HG02852 (cell line): ENCODE results near the gene KSR1.

Experiments used
- ATAC-seq: cut with Tn5 transposase; IDR thresholded peaks from one replicate; pipeline ENCODE4 v1.9.1; 2021; ENCODE audit warnings: mild to moderate bottlenecking, moderate library complexity; ENCODE audit not compliant: unreplicated experiment

Gene KSR1

DNA sequence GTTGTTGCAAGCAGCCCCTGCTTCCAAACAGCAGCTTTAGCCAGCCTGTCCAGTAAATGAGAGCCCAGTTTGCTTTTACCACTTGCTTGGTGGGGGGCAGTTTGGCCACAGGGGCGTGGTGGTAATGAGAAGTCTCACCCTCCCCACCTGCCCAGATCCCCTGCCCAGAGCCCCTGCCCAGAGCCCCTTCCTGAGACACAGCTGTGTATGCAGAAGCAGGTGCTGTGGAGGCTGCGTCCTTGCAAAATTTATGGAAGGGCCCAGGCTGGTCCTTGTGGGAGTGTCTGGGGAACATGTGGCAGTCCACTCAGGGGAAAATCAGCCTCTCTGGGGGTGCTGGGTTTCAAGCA lies 147.1 kb downstream of the KSR1 start:
- no peak for ATAC-seq

DNA sequence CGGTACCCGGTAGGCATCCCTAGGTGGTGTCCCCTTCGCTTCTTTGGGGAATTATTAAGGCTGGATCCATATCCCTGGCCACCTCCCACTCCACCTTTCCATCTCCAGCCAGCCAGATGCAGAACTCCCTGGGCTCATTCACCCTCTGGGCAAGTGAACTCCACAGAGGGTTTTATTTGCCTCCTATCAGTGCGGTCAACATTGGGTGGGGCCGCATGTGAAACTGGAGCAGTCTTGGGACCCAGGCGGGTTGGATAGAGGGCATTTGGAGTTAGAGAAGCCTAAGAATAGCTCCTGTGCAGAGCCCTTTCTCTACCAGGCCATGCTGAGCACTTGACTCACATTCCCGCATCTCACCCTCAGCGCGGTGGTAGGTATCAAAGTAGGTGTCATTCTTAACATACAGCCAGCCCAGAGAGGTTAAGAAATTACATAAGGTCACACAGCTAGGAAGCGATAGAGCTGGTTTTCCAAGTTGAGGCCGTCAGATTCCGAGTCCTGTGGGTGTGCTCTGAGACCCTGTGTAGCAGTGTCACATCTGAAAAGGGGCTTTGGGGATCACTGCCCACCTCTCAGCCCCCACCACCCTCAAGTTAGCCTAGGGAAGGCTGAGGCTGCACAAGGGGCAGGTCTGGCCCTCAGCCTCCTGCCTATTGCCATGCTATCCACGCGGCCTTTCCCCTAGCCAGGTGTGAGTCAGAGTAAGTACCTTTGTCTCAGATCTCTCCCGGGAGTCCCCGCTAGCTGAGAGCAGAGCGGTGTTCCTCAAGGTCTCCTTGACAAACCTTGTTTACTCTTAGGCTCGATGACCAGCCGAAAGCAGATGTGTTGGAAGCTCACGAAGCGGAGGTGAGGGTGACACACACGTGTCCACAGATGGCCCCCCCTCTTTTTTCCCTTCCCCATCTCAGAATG lies 147.9 kb downstream of the KSR1 start:
- ATAC-seq: no peak

DNA sequence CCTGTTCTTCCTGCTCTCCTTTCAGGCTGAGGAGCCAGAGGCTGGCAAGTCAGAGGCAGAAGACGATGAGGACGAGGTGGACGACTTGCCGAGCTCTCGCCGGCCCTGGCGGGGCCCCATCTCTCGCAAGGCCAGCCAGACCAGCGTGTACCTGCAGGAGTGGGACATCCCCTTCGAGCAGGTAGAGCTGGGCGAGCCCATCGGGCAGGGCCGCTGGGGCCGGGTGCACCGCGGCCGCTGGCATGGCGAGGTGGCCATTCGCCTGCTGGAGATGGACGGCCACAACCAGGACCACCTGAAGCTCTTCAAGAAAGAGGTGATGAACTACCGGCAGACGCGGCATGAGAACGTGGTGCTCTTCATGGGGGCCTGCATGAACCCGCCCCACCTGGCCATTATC lies 149.2 kb downstream of the KSR1 start:
- no peak for ATAC-seq

DNA sequence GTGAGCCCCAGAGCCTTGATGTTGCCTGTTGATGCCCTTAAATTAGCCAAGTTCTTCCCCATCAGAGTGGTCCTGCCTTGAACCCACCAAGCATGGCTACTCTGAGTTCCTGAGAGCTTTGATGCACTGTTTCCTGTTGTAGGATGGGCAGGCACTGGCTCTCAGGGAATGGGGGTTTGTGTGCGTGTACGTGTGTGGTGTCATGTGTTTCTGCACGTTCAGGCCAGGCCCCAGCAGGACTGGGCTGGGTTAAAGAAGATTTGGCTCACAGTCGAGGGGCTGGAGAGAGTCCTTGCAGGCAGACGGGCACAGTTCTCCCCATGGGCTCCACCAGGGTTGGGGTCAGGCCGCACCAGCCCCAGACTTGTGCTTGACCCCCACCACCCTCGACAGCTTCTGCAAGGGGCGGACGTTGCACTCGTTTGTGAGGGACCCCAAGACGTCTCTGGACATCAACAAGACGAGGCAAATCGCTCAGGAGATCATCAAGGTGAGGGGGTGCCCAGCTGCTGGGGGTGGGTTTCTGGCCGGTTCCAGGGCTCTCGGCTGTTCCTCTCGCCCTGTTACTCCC lies 151.4 kb downstream of the KSR1 start:
- ATAC-seq: no peak

DNA sequence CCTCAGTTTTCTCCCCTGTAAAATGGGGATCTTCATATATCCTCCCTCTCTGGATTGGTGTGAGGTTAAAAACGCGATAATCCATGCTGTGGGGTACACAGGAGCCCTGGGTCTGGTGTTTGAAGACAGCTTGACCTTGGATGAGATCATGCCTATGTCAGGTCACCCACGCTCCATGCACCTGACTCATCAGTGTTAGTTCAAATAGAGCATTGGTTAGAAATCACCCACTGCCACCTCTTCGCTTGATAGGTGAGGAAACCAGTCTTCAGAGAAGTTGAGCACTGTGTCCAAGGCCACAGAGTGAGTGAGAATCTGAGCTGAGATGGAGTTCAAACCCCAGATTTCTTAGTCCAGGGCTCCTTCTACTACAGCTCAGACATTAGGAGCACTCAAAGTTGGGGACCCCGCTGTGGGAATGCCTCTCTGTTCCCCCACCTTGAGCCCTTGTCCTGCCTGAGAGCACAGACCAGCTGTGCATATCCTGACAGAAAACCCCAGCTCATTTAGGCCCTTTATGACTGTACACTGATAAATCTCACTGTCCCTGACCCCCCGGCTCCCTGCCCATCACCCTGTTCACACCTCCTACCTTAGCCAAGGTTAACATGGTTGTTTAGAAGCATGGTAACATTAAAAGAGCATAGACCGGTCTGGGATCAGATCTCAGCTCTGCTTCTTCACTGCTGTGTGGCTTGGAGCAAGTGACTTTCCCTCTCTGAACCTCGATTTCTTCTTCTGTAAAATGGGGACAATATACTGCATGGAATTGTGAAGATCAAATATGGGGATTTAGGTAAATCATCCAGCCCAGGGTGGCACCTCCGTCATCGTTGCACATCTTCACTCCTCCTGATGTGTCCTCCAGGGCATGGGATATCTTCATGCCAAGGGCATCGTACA lies 152.3 kb downstream of the KSR1 start:
- peak; percentile 52 for ATAC-seq

DNA sequence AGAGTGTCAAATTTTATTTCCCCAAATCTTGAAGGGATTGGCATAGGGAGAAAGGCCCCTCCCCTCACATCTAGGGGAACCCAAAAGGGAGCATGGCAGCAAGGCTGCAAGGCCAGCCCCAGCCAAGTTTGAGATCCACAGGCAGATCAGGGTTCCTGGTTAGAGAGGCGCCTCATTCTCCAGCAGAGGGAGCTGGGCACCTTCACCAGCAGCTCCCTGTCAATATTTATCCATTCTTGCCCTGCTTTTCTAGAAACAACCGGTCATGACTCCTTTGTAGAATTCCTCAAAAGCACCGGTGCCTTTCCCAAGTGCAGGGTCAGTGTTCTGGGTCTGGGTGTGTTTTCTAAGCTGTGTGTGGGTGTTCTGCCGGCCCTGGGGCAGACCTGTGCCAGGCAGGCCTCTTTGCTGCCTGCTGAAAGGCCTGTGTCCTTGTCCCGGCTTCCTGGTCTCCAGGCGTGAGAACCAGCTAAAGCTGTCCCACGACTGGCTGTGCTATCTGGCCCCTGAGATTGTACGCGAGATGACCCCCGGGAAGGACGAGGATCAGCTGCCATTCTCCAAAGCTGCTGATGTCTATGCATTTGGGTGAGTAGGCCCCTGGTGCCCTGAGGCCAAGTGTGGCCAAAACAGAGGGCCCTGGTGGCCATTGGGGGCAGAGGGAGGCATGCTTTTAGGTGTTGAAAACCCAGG lies 153.5 kb downstream of the KSR1 start:
- no peak for ATAC-seq

DNA sequence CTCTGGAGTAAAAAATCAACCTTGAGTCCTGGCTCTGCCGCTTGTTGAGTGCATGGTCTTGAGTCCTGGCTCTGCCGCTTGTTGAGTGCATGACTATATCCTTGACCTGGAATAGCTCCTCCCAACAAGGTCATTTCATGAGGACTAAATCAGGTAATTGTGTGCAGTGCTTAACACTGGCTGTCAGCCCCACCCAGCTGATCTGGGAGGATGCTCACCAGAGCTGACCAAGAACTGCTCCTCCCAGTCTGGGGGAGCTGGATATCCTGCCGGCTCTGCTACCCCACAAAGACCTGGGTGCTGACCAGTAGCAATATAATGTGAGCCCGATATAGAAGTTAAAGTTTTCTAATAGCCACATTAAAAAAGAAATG lies 154.0 kb downstream of the KSR1 start:
- no peak for ATAC-seq

DNA sequence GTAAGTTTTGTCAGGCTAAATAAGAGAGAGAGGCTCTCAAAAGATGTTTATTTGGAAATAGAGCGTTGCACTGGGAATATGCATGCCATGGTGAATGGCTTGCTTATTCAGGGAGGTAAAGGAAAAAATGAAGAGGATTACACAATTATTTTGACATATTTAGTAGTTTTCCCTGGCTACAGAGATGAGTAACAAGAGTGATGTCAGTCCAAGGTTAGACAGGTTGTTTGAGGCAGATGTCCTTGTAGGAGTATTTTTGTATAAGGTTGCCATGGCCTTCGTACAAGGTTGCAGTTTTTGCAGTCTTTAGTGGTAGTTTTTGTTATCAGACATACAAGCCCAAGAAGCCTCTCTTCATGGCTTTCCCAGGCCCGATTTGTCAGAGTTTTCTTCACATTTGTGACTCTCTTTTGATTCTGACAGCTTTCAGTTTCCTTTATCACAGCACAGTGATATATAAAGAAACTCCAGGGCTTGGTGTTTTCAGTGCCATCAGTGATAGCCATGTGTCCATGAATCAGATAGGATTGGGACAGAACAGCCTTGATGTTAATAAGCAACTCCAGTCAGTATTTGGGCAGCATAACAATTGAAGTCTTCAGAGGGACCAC lies 156.0 kb downstream of the KSR1 start:
- no peak for ATAC-seq

DNA sequence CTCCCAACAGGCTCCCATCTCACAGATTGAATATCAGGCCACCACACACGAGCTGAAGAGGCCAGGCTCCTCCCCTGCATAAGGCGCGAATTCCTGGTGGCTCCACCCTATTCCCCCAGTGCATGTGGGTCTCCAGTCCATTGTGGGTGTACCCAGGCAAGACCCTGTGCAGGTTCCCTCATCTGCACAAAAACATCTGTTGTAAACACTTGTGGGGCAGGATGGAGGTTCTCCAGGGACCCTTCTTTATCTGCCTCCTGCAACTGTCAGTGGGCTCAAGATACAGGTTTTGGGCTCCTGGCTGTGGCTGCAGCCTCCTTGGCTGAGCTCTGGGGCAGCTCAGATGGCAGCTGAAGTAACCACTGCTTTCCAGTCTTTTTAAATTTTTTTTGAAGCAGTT lies 157.2 kb downstream of the KSR1 start:
- no peak for ATAC-seq

DNA sequence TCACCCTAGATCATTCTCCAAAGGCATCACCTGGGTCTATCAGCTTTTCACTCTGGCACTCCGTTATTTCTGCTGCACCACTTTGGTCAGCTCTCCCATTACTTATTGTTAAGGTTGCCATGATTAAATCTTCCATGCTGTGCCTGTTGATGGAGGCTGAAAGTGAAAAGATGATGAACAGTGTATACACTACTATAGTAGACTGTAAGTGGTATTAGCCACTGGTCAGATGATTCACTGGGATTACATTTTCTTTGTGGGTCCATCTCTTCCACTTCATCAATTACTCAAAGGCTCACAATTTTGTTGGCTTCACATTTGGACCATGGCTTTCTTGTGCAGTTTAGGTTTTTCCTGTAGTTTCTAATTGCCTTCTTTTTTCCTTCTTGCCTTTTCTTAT lies 158.9 kb downstream of the KSR1 start:
- ATAC-seq: no peak

DNA sequence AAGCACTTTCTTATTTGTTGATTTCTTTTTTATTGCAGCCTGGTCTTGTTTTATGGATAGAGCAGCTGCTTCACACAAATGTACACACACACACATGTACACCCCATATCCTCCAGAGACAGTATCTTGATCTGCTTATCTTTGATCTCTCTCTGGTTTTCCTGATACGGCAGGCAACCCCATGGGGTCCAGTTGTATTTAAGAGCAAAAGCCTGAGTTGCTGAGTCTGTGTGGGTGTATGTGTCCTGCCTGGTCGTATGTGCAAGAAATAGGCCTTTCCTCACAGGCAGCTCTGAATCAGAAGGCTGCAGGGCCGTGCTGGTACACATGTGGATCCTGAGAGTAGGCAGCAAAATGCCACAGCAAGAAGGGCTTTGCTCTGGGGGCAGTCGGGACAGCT lies 160.2 kb downstream of the KSR1 start:
- no peak for ATAC-seq

DNA sequence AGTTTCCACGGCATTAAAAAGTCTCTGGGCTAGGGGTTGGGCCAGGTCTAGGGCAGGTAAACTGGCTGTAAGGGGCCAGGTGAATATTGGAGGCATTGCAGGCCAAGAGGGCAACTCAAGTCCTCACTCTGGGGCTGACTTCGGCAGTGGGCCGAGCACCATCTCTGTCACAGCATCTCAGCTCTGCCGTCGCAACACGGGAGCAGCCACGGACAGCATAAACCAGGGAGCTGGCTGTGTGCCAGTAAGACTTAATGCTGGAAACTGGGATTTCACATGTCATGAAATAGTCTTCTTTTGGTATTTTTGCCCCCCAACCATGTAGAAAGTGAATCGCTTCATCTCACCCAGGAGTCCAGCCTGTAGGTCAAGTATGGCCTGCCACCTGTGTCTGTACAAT lies 162.2 kb downstream of the KSR1 start:
- ATAC-seq: no peak

DNA sequence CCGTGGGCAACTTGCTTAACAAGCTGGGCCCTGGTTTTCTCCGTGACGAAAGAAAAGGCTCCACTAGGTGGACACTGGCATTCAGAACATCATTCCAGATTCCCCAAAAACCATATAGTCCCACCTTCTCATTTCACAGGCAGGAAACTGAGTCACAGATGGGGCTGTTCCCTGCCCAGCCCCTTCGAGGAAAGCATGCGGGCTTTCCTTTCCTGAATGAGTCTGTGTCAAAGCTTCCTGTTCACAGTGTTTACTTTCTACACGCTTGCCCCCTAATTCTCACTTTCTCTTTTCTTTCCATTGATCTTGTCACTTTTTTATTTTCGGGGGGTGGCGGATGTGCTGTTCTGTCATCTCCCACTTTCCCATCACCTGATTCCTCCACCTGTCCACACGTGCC lies 164.5 kb downstream of the KSR1 start:
- no peak for ATAC-seq

DNA sequence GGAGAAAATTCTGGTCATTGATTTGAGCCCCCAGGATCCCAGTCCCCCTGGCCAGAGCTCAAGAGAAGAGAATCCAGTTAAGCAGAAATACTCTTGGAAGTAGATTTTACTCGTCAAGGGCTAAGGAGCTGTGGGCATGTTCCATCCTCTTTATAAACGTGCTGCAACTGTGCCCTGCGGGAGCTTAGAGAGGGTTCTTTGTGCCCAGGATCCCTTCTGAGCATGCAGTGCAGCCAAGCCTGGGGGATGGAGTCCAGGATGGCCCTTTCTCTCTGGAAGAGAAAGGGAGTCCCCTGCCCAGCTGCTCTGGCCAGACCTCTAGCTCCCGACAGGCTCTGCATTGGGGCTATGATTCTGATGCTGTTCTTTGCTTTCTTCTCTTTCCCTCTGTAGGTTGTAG lies 165.3 kb downstream of the KSR1 start:
- no peak for ATAC-seq

DNA sequence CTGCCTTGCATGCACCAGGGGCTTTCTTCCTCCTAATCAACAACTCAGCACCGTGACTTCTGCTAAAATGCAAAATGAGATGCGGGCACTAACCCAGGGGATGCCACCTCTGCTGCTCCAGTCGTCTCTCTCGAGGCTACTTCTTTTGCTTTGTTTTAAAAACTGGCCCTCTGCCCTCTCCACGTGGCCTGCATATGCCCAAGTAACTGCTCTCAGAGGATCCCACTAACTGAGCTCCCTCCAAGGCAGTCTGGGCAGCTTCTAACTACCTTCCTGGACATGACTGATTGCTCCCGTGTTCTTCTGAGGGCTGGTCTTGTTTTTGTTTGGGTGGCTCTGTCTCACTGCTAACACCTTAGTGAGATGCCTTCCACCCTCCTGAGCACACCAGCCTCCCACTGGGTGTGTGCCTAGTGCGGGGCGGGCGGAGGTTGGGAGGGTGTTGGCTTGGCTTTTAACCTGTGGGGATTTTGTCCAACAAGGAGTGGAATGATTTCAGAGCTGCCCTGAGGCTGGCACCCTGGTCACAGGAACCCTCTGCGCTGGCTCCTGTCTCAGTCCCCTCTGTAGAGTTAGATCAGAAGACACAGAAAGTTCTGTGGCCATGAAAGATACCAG lies 165.8 kb downstream of the KSR1 start:
- ATAC-seq: no peak

DNA sequence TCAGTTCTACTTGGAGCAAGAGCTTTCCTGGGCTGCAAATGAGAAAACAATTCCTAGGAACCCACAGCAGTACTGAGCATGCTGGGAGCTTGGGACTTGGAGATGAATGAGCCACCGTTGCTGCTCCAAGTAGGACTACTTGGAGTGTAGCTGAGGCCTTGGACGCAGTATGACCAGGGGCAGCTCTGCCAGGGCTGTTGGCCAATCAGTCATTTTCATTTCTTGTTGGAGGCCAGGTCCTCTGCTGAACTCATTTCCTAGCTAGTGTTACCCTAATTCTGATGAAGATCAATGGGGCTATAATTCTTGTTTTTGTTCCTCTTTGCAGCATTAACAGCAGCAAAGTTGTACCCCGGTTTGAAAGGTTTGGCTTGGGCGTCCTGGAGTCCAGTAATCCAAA lies 166.7 kb downstream of the KSR1 start:
- no peak for ATAC-seq

DNA sequence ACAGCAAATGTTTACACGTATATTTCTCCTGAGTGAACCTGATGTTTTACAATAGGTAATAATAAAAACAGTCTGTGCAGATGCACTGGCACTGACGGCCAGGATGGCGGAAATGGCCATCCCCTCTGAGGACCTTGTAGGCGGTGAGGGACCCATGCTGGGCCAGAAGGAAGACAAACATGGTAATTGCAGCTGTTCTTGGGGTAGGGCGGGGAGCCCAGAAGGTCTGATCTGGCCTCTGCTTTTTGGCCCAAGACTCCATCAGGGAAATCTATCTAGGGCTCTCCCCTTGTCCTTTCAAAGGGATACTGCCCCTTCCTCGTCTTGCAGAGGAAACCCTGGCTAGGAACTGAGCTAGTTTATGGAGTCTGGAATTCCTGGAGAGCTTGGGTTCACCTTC lies 167.4 kb downstream of the KSR1 start:
- ATAC-seq: no peak

DNA sequence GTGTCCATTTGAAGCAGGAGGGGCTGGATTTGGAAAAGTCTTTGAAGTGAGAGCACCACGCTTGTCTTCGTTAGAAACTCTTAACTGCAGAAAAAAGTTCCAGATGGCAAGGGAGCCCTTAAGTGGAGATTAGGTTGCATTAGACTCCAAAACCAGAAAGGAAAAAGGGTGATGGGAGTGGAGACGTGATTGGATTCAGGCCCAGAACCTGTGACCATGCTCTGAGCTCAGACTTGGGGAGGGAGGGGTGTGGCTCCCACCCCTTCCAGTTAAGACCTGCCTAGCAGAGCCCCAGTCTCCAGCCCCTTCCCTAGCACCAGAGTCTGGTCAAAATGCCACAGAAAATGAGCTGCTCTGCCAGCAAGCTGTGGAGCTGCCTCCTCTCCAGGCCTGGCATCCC lies 168.3 kb downstream of the KSR1 start:
- no peak for ATAC-seq

DNA sequence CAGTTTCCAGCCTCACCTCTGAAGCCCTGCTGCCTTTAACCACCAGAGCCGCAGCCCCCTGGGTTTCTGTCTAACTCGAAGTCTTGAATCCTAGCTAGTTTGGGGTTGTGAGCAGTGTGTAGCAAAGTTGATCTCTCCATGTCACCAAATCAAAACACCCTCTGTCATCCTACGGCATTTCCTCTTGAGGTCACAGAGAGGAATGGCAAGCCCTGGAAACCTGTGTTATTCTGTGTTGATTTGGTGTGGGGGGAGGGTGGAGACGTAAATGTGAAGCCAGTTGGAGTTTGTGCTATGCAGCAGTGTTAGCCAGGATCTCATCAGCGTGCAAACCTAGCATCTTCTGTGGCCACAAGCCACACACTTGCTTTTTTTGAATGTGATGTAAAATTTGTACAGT lies 169.6 kb downstream of the KSR1 start:
- ATAC-seq: no peak

DNA sequence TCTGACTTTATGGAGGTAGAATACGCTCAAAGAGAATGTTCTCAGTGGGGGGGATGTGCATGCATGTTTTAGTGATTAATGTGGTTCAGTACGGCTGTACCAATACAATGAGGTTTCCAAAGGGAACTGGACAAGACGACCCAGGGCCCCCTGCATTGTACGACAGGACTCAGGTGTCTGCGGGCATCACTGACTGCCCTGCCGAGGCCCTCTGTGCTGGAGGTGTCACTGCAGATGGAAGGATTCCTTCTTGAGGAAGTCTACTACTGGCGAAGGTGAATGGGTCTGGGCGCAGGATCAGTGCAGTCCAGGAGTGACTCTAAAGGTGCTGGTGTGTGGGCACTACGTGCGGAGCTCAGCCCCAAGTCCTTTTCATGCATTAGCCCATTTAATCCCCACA lies 171.3 kb downstream of the KSR1 start:
- ATAC-seq: no peak
